Measurements from ENCODE around the gene DPP10. TPM values are rescaled to one million over a fixed set of nuclear protein-coding genes. Genes with fewer than 3 reads are reported as not detected.
"Not testable (repeated sequence)": the region's sequence is repeated elsewhere in the genome, so short reads cannot be mapped to it uniquely, and the experiment has no call there.

The DPP10 gene
- 4.1 TPM for polyA plus RNA-seq (2013, experiment 1 of 2)
- polyA plus RNA-seq (2013, experiment 2 of 2): 4.2 TPM

DNA sequence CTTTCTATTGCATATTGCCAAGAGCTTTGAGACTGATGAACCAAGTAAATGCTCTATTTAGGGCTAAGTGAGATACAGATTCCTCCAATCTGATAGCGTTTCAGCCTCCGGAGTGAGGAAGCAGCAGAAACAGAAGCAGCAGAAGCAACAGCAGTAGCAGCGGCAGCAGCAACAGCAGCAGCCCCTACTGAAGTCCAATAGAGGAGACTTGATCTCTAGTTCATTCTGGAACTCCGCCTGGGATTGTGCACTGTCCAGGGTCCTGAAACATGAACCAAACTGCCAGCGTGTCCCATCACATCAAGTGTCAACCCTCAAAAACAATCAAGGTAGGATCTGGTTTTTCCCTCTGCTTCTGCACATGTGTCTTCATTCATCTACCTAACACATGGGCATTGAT is at the start of gene DPP10:
Gene DPP10, plus strand, starts transcription at position 132 of the 400 bp plus-strand sequence.
- H3K4me1 ChIP-seq (ENCODE audit: control insufficient read depth, low read depth, low read length): no peaks in the 10 kb centered on the region
- no peak within 1 kb of the TSS for H3K9ac ChIP-seq (ENCODE audit: low read length)
- no peak within 1 kb of the TSS for H2BK5ac ChIP-seq (ENCODE audit: low read length)
- no peak within 1 kb of the TSS for H3K56ac ChIP-seq (ENCODE audit: low read length)
- no peaks in the 10 kb centered on the region for H3K79me1 ChIP-seq (ENCODE audit: low read length)
- H3K18ac ChIP-seq (ENCODE audit: low read length): no peak within 1 kb of the TSS
- H3K36me3 ChIP-seq (ENCODE audit: control insufficient read depth, insufficient read depth, low read length): no peaks in the 10 kb centered on the region
- H4K5ac ChIP-seq (ENCODE audit: low read length): no peak within 1 kb of the TSS
- H3K4me2 ChIP-seq (ENCODE audit: low read length): no peak within 1 kb of the TSS
- H3K27ac ChIP-seq (ENCODE audit: low read depth, low read length): no peak within 1 kb of the TSS
- H2BK15ac ChIP-seq (replicated peaks; ENCODE audit: low read depth): no peak within 1 kb of the TSS
- no peak within 1 kb of the TSS for H2BK120ac ChIP-seq (ENCODE audit: low read depth, low read length)
- no peak within 1 kb of the TSS for H3K4ac ChIP-seq (ENCODE audit: low read depth, low read length)
- no peaks in the 10 kb centered on the region for H3K79me2 ChIP-seq (ENCODE audit: control insufficient read depth, insufficient read depth, low read length)
- no peak within 1 kb of the TSS for H3K4me3 ChIP-seq (ENCODE audit: low read length)
- WGBS (ENCODE audit: extremely low coverage, insufficient coverage, low lambda C conversion rate): no CpG with 5 or more reads among the region's 5 CpGs
- peak; percentile 75 for DNase-seq
- H4K8ac ChIP-seq (ENCODE audit: low read depth, low read length): no peak within 1 kb of the TSS
- no peaks in the 10 kb centered on the region for H3K27me3 ChIP-seq (ENCODE audit: insufficient read depth, low read length, poor library complexity)
- H2AK5ac ChIP-seq (ENCODE audit: low read length): no peak within 1 kb of the TSS
- H3K23ac ChIP-seq (ENCODE audit: low read length): no peak within 1 kb of the TSS

DNA sequence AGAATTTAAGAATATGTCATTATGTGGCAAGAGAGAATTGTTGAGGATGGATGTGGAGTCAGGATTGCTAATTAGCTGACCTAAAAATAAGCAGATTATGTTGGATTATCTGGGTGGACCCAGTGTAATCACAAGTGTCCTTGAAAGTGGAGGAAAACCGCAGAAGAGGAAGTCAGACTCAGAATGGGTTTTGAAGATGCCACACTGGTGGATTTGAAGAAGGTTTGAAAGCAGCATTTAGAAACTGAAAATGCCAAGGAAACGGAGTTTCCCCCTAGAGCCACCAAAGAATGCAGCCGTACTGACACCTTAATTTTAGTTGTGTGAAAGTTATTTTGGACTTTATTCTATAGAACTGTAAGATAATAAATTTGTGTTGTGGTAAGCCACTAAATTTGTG is 41.6 kb upstream of the DPP10 start:
- Histone ChIP-seq H3K56ac (ENCODE audit: low read length) (no peak overlapping the region), H3K4me3 (ENCODE audit: low read length) (no peak overlapping the region), H2BK5ac (ENCODE audit: low read length) (no peak overlapping the region), H3K4ac (ENCODE audit: low read depth, low read length) (no peak overlapping the region), H3K23ac (ENCODE audit: low read length) (no peak overlapping the region), H3K18ac (ENCODE audit: low read length) (no peak overlapping the region), H2BK120ac (ENCODE audit: low read depth, low read length) (no peak overlapping the region), H2AK5ac (ENCODE audit: low read length) (no peak overlapping the region), H3K27ac (ENCODE audit: low read depth, low read length) (no peak overlapping the region), H3K79me2 (ENCODE audit: control insufficient read depth, insufficient read depth, low read length) (no peaks in the 10 kb centered on the region), H4K5ac (ENCODE audit: low read length) (no peak overlapping the region), H3K36me3 (ENCODE audit: control insufficient read depth, insufficient read depth, low read length) (no peaks in the 10 kb centered on the region), H3K4me1 (ENCODE audit: control insufficient read depth, low read depth, low read length) (no peaks in the 10 kb centered on the region), H3K79me1 (ENCODE audit: low read length) (no peaks in the 10 kb centered on the region), H2BK15ac (replicated peaks; ENCODE audit: low read depth) (no peak overlapping the region), H3K9ac (ENCODE audit: low read length) (no peak overlapping the region), H4K8ac (ENCODE audit: low read depth, low read length) (no peak overlapping the region), H3K4me2 (ENCODE audit: low read length) (no peak overlapping the region), H3K27me3 (ENCODE audit: insufficient read depth, low read length, poor library complexity) (no peaks in the 10 kb centered on the region)
- WGBS (ENCODE audit: extremely low coverage, insufficient coverage, low lambda C conversion rate): no CpG with 5 or more reads among the region's 3 CpGs
- DNase-seq: no peak

DNA sequence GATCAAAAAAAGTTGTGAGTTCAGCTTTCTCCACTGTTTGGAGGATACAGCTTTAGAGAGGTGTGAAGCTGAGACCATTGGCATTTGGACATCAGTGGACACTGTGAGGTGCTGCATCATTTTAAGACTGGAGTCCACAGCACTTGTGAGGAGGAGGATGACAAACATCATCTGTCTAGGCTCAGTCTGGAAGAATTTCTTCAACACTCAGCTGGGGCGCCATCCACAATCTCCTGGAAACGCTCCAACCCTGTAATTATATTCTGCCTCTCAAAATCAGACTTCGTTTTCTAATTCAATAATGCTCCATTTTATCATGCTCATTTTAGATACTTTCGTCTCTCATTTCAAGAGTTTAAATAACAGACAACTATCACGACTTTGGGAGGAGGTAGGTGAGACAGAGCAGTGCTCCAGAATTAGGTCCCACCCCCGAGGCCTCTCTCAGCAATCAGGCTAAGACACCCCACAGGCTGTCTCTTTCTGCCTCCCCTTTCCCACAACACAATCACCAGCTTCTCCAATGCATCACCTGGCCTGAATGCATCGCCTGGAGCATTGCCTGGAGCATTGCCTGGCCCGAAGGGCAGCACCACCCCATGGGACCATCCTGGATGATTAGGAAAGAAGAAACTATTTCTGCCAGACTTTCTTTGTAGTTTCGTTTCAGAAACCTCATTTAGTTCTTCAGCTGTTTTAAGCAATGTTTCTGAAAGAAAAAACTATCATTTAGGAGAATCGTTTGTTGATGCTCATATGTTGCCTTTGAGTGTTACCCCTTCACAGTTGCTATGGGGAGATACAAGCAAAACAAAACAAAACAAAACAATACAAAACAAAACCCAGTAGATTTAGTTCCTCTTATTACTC is 37.0 kb upstream of the DPP10 start:
- H2AK5ac ChIP-seq (ENCODE audit: low read length): no peak overlapping the region
- no peak overlapping the region for H3K4ac ChIP-seq (ENCODE audit: low read depth, low read length)
- no peak overlapping the region for H3K9ac ChIP-seq (ENCODE audit: low read length)
- H3K27ac ChIP-seq (ENCODE audit: low read depth, low read length): no peak overlapping the region
- no peak overlapping the region for H4K5ac ChIP-seq (ENCODE audit: low read length)
- H3K18ac ChIP-seq (ENCODE audit: low read length): no peak overlapping the region
- H3K79me1 ChIP-seq (ENCODE audit: low read length): no peaks in the 10 kb centered on the region
- no peaks in the 10 kb centered on the region for H3K4me1 ChIP-seq (ENCODE audit: control insufficient read depth, low read depth, low read length)
- peak; percentile 13 for DNase-seq
- H3K79me2 ChIP-seq (ENCODE audit: control insufficient read depth, insufficient read depth, low read length): no peaks in the 10 kb centered on the region
- no peak overlapping the region for H4K8ac ChIP-seq (ENCODE audit: low read depth, low read length)
- no peak overlapping the region for H2BK120ac ChIP-seq (ENCODE audit: low read depth, low read length)
- H3K23ac ChIP-seq (ENCODE audit: low read length): no peak overlapping the region
- no CpG with 5 or more reads among the region's 10 CpGs for WGBS (ENCODE audit: extremely low coverage, insufficient coverage, low lambda C conversion rate)
- no peak overlapping the region for H2BK5ac ChIP-seq (ENCODE audit: low read length)
- no peaks in the 10 kb centered on the region for H3K27me3 ChIP-seq (ENCODE audit: insufficient read depth, low read length, poor library complexity)
- H2BK15ac ChIP-seq (replicated peaks; ENCODE audit: low read depth): no peak overlapping the region
- H3K56ac ChIP-seq (ENCODE audit: low read length): no peak overlapping the region
- no peaks in the 10 kb centered on the region for H3K36me3 ChIP-seq (ENCODE audit: control insufficient read depth, insufficient read depth, low read length)
- no peak overlapping the region for H3K4me3 ChIP-seq (ENCODE audit: low read length)
- H3K4me2 ChIP-seq (ENCODE audit: low read length): no peak overlapping the region

DNA sequence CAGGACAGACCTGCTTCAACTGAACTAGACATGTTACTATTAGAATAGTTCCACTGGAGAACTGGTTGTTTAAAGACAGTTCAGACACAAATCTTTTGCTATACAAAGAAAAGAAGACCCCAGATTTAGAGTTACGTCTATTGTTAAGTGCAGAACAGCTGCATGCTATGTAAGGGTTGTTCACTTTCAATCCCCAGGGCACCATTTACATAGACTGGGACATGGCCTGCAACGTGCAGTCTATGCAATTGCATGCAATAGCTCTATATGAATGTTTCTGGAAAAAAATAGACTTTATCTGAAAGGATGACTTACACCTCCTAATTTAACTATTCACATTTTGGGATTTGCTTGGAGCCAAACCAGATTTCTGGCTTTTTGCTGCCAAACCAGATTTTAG is 36.1 kb upstream of the DPP10 start:
- WGBS (ENCODE audit: extremely low coverage, insufficient coverage, low lambda C conversion rate): no CpG with 5 or more reads among the region's 2 CpGs
- H3K27ac ChIP-seq (ENCODE audit: low read depth, low read length): no peak overlapping the region
- H3K36me3 ChIP-seq (ENCODE audit: control insufficient read depth, insufficient read depth, low read length): no peaks in the 10 kb centered on the region
- no peaks in the 10 kb centered on the region for H3K27me3 ChIP-seq (ENCODE audit: insufficient read depth, low read length, poor library complexity)
- no peak overlapping the region for H4K8ac ChIP-seq (ENCODE audit: low read depth, low read length)
- H3K4ac ChIP-seq (ENCODE audit: low read depth, low read length): no peak overlapping the region
- no peak overlapping the region for H2BK120ac ChIP-seq (ENCODE audit: low read depth, low read length)
- H4K5ac ChIP-seq (ENCODE audit: low read length): no peak overlapping the region
- no peak overlapping the region for H2BK15ac ChIP-seq (replicated peaks; ENCODE audit: low read depth)
- H3K56ac ChIP-seq (ENCODE audit: low read length): no peak overlapping the region
- H3K4me1 ChIP-seq (ENCODE audit: control insufficient read depth, low read depth, low read length): no peaks in the 10 kb centered on the region
- no peak overlapping the region for H3K18ac ChIP-seq (ENCODE audit: low read length)
- no peak overlapping the region for H2BK5ac ChIP-seq (ENCODE audit: low read length)
- no peak for DNase-seq
- no peaks in the 10 kb centered on the region for H3K79me1 ChIP-seq (ENCODE audit: low read length)
- no peaks in the 10 kb centered on the region for H3K79me2 ChIP-seq (ENCODE audit: control insufficient read depth, insufficient read depth, low read length)
- H2AK5ac ChIP-seq (ENCODE audit: low read length): no peak overlapping the region
- no peak overlapping the region for H3K4me3 ChIP-seq (ENCODE audit: low read length)
- no peak overlapping the region for H3K9ac ChIP-seq (ENCODE audit: low read length)
- H3K4me2 ChIP-seq (ENCODE audit: low read length): no peak overlapping the region
- H3K23ac ChIP-seq (ENCODE audit: low read length): no peak overlapping the region

DNA sequence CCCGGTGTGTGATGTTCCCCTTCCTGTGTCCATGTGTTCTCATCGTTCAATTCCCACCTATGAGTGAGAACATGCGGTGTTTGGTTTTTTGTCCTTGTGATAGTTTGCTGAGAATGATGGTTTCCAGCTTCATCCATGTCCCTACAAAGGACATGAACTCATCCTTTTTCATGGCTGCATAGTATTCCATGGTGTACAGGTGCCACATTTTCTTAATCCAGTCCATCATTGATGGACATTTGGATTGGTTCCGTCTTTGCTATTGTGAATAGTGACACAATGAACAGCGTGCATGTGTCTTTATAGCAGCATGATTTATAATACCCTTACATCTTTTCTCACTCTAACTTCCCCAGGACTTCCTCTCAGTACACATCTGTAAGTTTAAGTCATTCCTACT is 35.1 kb upstream of the DPP10 start:
- H4K8ac ChIP-seq (ENCODE audit: low read depth, low read length); H3K9ac ChIP-seq (ENCODE audit: low read length); H3K23ac ChIP-seq (ENCODE audit: low read length); H3K56ac ChIP-seq (ENCODE audit: low read length); H3K79me1 ChIP-seq (ENCODE audit: low read length); H3K4me3 ChIP-seq (ENCODE audit: low read length); H2BK15ac ChIP-seq (replicated peaks; ENCODE audit: low read depth); H2BK120ac ChIP-seq (ENCODE audit: low read depth, low read length); H2AK5ac ChIP-seq (ENCODE audit: low read length); H2BK5ac ChIP-seq (ENCODE audit: low read length); H3K27ac ChIP-seq (ENCODE audit: low read depth, low read length); H3K4me2 ChIP-seq (ENCODE audit: low read length); DNase-seq; H3K18ac ChIP-seq (ENCODE audit: low read length); H3K4me1 ChIP-seq (ENCODE audit: control insufficient read depth, low read depth, low read length); H3K4ac ChIP-seq (ENCODE audit: low read depth, low read length); H3K27me3 ChIP-seq (ENCODE audit: insufficient read depth, low read length, poor library complexity); H4K5ac ChIP-seq (ENCODE audit: low read length); H3K36me3 ChIP-seq (ENCODE audit: control insufficient read depth, insufficient read depth, low read length); H3K79me2 ChIP-seq (ENCODE audit: control insufficient read depth, insufficient read depth, low read length): not testable (repeated sequence)
- no CpG with 5 or more reads among the region's 5 CpGs for WGBS (ENCODE audit: extremely low coverage, insufficient coverage, low lambda C conversion rate)

DNA sequence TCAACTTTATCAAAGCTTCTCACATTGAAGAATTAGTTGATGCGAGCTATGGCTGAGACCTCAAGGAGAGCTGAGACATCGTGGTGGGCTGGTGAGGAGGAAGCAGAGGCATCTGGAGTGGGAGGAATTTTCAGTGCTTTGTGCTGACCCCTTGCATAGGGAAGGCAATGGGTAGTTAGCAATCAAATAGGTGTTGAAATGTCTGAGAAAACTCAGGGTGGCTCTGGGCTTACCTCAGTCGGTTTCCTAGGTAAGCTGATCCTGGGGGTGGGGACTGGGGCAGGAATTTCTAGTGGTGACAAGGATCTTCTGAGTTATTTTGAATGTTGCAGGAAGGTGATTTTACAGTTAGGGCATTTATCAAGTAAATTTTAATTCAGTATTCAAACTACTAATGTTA is 20.7 kb upstream of the DPP10 start:
- Histone ChIP-seq H2AK5ac (ENCODE audit: low read length) (no peak overlapping the region), H3K23ac (ENCODE audit: low read length) (no peak overlapping the region), H2BK5ac (ENCODE audit: low read length) (no peak overlapping the region), H3K4me1 (ENCODE audit: control insufficient read depth, low read depth, low read length) (no peaks in the 10 kb centered on the region), H3K56ac (ENCODE audit: low read length) (no peak overlapping the region), H3K4me3 (ENCODE audit: low read length) (no peak overlapping the region), H3K4me2 (ENCODE audit: low read length) (no peak overlapping the region), H2BK15ac (replicated peaks; ENCODE audit: low read depth) (no peak overlapping the region), H3K9ac (ENCODE audit: low read length) (no peak overlapping the region), H3K4ac (ENCODE audit: low read depth, low read length) (no peak overlapping the region), H3K27ac (ENCODE audit: low read depth, low read length) (no peak overlapping the region), H3K18ac (ENCODE audit: low read length) (no peak overlapping the region), H3K27me3 (ENCODE audit: insufficient read depth, low read length, poor library complexity) (no peaks in the 10 kb centered on the region), H3K79me1 (ENCODE audit: low read length) (no peaks in the 10 kb centered on the region), H3K36me3 (ENCODE audit: control insufficient read depth, insufficient read depth, low read length) (no peaks in the 10 kb centered on the region), H2BK120ac (ENCODE audit: low read depth, low read length) (no peak overlapping the region), H4K5ac (ENCODE audit: low read length) (no peak overlapping the region), H3K79me2 (ENCODE audit: control insufficient read depth, insufficient read depth, low read length) (no peaks in the 10 kb centered on the region), H4K8ac (ENCODE audit: low read depth, low read length) (no peak overlapping the region)
- WGBS (ENCODE audit: extremely low coverage, insufficient coverage, low lambda C conversion rate): no CpG with 5 or more reads among the region's 3 CpGs
- peak; percentile 68 for DNase-seq

Measured in mesendoderm (in vitro differentiated cells).